Adrenal gland (tissue), 5 donors: ENCODE results near the gene TCF12.

ENCODE experiments used
- CTCF ChIP-seq, 6 experiments: fragments of 450-650 bp in 4 of 6; fragments of 200-600 bp in 2 of 6; sonication (generic) in 1 of 6; IDR thresholded peaks; 1 replicate in 5 of 6; 2 replicates in 1 of 6; pipeline versions ENCODE4 v1.5.1 to v1.8.0; 2016 to 2021; ENCODE audit warnings: antibody characterized with exemption in 6 of 6, mild to moderate bottlenecking in 2 of 6, moderate library complexity in 1 of 6
- POLR2A ChIP-seq, 2 donors: fragments of 450-650 bp; IDR thresholded peaks; one replicate each; pipeline ENCODE4 v1.6.1; 2017; ENCODE audit warnings: antibody characterized with exemption in 2 of 2, mild to moderate bottlenecking in 2 of 2, moderate library complexity in 1 of 2
- donor health status: DM: no; HTN: no; CAD: no.

- TF ChIP-seq POLR2A (IDR thresholded peaks at IDR 0.05) (no peak), CTCF (IDR thresholded peaks at IDR 0.05) (no peak)
Measured at GRCh38 chr15:57060799-57061198, 142.4 kb downstream of the TCF12 start.
